Measurements from ENCODE around the gene FYN.

DNA sequence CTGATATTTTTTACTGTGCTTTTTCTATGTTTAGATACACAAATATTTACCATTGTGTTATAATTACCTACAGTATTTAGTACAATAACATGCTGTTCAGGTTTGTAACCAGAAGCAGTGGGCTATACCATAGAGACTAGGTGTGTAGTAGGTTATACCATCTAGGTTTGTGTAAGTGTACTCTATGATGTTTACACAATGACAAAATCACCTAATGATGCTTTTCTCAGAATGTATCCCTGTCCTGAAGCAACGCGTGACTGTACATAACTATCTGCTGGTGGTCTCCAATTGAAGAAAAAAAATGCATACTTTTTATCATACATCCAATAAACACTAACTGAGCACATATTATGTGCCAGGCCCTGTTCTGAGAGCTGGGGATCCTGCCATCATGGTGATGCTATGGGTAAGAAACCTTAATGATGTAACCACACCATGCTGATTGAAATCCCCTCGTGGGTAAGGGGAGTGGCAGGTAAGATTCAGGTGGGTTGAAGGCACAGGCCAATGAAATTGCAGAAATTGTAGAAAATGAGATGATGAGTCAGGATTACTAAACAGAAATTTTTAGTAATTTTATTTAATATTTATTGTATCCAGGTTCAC lies 76.8 kb downstream of the FYN start:
- TF ChIP-seq, protein P1, sequence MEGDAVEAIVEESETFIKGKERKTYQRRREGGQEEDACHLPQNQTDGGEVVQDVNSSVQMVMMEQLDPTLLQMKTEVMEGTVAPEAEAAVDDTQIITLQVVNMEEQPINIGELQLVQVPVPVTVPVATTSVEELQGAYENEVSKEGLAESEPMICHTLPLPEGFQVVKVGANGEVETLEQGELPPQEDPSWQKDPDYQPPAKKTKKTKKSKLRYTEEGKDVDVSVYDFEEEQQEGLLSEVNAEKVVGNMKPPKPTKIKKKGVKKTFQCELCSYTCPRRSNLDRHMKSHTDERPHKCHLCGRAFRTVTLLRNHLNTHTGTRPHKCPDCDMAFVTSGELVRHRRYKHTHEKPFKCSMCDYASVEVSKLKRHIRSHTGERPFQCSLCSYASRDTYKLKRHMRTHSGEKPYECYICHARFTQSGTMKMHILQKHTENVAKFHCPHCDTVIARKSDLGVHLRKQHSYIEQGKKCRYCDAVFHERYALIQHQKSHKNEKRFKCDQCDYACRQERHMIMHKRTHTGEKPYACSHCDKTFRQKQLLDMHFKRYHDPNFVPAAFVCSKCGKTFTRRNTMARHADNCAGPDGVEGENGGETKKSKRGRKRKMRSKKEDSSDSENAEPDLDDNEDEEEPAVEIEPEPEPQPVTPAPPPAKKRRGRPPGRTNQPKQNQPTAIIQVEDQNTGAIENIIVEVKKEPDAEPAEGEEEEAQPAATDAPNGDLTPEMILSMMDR (IDR thresholded peaks at IDR 0.05): no peak
- no peak for TF ChIP-seq POLR2A (IDR thresholded peaks at IDR 0.05)
